Muscle of leg (tissue), 11 donors: Measurements from ENCODE around the gene KIF4B. TPM values are rescaled to one million over a fixed set of nuclear protein-coding genes. Genes with fewer than 3 reads are reported as not detected.
A peak's percentile ranks its signal among the peaks of the same experiment; 100 is the strongest.
"Not testable (repeated sequence)": the region's sequence is repeated elsewhere in the genome, so short reads cannot be mapped to it uniquely, and the experiment has no call there.

ENCODE experiments used
- DNase-seq: peaks from one replicate; pipeline ENCODE4 v3.0.0; 2013
- H3K27ac ChIP-seq: one replicate; pipeline ENCODE4 v1.5.1; 2013; ENCODE audit warnings: mild to moderate bottlenecking, low read length, control low read depth
- H3K27me3 ChIP-seq: one replicate; pipeline ENCODE4 v1.6.1; 2013; ENCODE audit warnings: low read length; ENCODE audit not compliant: control insufficient read depth, insufficient read depth
- H3K36me3 ChIP-seq: one replicate; pipeline ENCODE4 v1.6.1; 2013; ENCODE audit warnings: low read length; ENCODE audit not compliant: control insufficient read depth, insufficient read depth
- H3K4me1 ChIP-seq: one replicate; pipeline ENCODE4 v1.6.1; 2013; ENCODE audit warnings: low read length; ENCODE audit not compliant: control insufficient read depth, insufficient read depth
- H3K4me3 ChIP-seq: one replicate; pipeline ENCODE4 v1.5.1; 2013; ENCODE audit warnings: low read length, control low read depth
- H3K9me3 ChIP-seq: replicated peaks from 2 replicates; pipeline ENCODE4 v1.6.1; 2013; ENCODE audit warnings: low read depth, low read length; ENCODE audit not compliant: control insufficient read depth
- WGBS: methylation state at CpG from one replicate; pipeline ENCODE4 v1.1.5; 2013; ENCODE audit warnings: missing lambda C conversion rate; ENCODE audit not compliant: insufficient coverage; 5-methylcytosine and 5-hydroxymethylcytosine counted together
- polyA plus RNA-seq, 8 donors: library from polyadenylated mRNA; unstranded; fragments of 120-200 nt; gene quantifications; one replicate each; pipeline versions ENCODE4 v1.2.1 to v1.2.3, GENCODE V29; 2013; ENCODE audit warnings: inconsistent platforms in 1 of 8, low replicate concordance in 1 of 8; ENCODE audit not compliant: insufficient read length in 8 of 8, insufficient read depth in 1 of 8
- total RNA-seq: library from RNA; stranded (reverse); fragments of 120-200 nt; gene quantifications from one replicate; pipeline ENCODE4 v1.2.4, GENCODE V29; 2013

Gene KIF4B
- total and polyA plus RNA-seq, 9 donors = under 0.01 to 0.15 (median 0.08) TPM

DNA sequence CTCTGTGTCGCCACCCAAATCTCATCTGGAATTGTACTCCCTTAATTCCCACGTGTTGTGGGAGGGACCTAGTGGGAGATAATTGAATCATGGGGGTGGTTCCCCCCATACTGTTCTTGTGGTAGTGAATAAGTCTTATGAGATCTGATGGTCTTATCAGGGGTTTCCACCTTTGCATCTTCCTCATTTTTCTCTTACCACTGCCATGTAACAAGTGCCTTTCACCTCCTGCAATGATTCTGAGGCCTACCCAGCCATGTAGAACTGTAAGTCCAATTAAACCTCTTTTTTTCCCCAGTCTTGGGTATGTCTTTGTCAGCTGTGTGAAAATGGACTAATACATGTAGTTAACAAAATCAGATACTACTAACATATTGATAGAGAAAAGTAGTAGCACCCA is 35.3 kb upstream of the KIF4B start:
- H3K27me3 ChIP-seq, H3K4me3 ChIP-seq, DNase-seq, H3K36me3 ChIP-seq, H3K27ac ChIP-seq, H3K9me3 ChIP-seq, H3K4me1 ChIP-seq: not testable (repeated sequence)
- WGBS = no CpG with 5 or more reads among the region's 2 CpGs

DNA sequence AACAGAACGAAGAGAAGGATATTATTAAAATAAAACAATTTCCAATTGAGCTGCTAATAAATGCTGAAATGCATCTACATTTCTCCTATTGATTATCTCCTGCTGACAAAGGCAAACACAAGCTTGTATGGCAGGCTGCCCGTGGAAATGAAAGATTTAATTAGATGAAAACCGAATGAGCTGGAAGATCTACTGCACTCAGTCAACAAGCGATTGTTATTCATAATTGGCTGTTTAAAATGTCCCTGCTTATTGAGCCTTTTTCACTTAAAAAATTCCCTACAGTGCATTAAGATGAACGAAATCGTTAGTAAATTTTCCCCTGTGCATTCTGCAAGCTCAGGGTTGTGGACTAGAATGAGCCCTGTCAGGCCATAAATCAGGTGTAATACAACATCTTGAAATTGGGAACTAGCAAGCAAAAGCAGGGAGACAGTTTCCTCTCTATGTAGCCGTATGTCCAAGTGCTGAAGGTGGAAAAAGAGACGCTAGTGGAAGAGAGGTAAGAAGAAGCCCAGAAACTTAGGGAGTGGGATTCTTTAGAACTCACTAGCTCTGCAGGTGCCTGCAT is 28.5 kb upstream of the KIF4B start:
- no peak for DNase-seq
- 29% methylated on average over 2 of the region's 8 CpGs for WGBS
- H3K27me3 ChIP-seq = no peaks in the 10 kb centered on the region

DNA sequence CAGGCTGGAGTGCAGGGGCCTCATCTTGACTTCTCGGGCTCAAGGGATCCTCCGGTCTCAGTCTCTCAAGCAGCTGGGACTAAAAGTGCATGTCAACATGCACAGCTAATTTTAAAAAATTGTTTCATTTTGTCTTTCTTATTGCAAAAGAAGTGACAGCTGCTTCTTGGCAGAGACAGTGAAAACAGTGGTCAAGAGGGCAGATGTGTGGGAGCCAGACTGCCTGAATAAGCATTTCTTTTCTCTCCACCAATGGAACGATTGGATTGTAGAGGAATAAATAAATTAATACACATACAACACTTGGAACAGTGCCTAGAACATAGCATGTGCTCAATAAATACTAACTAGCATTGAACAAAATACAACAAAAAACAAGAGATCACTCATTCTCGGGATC is 27.4 kb upstream of the KIF4B start:
- Histone ChIP-seq H3K9me3 (no peaks in the 10 kb centered on the region), H3K27ac (no peak overlapping the region), H3K4me1 (no peaks in the 10 kb centered on the region), H3K27me3 (no peaks in the 10 kb centered on the region), H3K4me3 (no peak overlapping the region), H3K36me3 (no peaks in the 10 kb centered on the region)
- WGBS = no CpG with 5 or more reads among the region's 4 CpGs
- peak; percentile 15 for DNase-seq

More for the DNA sequence above, 28.5 kb upstream of the KIF4B start:
- no peak overlapping the region for H3K4me3 ChIP-seq
- H3K4me1 ChIP-seq = no peaks in the 10 kb centered on the region
- H3K36me3 ChIP-seq = no peaks in the 10 kb centered on the region
- no peak overlapping the region for H3K27ac ChIP-seq
- H3K9me3 ChIP-seq = no peaks in the 10 kb centered on the region

DNA sequence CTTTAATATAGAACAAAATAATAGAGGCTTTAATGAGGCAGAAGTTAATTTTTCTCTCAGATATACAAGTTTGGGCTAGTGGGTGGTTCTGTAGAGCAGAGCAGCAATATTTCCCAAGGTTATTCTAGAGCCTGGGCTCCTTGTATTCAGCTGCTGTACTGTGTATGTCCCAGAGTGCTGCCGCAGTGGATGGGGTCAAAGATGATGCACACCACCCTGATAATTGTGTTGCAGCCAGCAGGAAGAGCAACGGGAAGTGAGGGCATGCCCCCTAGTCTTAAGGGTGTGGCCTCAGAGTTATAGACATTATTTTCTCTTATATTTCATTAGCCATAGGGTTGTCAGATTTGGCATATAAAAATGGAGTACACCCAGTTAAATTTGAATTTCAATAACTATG is 23.9 kb upstream of the KIF4B start:
- Histone ChIP-seq H3K4me3 (no peak overlapping the region), H3K4me1 (no peaks in the 10 kb centered on the region), H3K9me3 (no peaks in the 10 kb centered on the region), H3K27ac (no peak overlapping the region), H3K36me3 (no peaks in the 10 kb centered on the region), H3K27me3 (no peaks in the 10 kb centered on the region)
- WGBS = 33% methylated on average over 2 of the region's 2 CpGs
- DNase-seq = no peak

DNA sequence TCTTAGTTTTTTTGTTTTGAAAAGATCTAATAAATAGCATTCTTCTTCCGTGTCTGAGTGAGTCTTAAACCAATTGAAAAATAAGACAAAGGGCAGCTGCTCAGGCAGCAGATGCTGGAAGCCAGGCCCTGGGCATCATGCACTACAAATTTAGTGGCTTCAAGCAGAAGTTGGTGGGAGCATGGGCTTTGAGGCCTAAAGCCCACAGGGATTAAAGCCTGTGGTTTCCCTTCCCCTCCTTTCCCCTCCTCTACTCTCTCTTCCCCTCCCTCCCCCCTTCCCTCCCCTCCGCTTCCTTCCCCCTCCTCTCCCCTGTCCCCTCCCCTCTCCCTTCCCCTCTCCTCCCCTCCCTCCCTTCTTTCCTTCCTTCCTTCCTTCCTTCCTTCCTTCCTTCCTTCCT is 20.1 kb upstream of the KIF4B start:
- Histone ChIP-seq H3K36me3 (no peaks in the 10 kb centered on the region), H3K27ac (no peak overlapping the region), H3K9me3 (no peaks in the 10 kb centered on the region), H3K4me1 (no peaks in the 10 kb centered on the region), H3K27me3 (no peaks in the 10 kb centered on the region), H3K4me3 (no peak overlapping the region)
- DNase-seq = no peak
- no CpG with 5 or more reads among the region's 2 CpGs for WGBS

DNA sequence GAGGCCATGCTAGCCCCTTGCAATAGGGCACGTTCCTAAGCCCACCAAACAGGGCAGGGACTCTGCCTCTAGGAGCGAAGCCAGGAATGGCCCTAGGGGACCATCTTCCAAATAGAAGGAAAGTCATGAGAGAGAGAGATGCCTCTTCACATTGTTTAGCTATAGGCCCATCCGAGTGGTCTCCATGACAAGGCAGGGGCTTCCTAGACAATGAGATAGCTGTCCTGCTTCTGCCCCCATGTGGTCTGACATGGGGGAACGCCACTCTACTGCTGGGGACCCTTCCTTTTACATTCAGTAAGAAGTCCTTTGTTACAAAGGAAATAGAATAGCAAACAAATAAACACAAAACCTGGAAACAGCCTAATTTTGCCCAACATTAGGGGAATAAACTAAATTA is 17.9 kb upstream of the KIF4B start:
- H3K4me3 ChIP-seq = no peak overlapping the region
- no peak overlapping the region for H3K27ac ChIP-seq
- 40% methylated on average over 1 of the region's 4 CpGs for WGBS
- no peaks in the 10 kb centered on the region for H3K36me3 ChIP-seq
- no peak for DNase-seq
- H3K27me3 ChIP-seq = no peaks in the 10 kb centered on the region
- no peaks in the 10 kb centered on the region for H3K9me3 ChIP-seq
- no peaks in the 10 kb centered on the region for H3K4me1 ChIP-seq

DNA sequence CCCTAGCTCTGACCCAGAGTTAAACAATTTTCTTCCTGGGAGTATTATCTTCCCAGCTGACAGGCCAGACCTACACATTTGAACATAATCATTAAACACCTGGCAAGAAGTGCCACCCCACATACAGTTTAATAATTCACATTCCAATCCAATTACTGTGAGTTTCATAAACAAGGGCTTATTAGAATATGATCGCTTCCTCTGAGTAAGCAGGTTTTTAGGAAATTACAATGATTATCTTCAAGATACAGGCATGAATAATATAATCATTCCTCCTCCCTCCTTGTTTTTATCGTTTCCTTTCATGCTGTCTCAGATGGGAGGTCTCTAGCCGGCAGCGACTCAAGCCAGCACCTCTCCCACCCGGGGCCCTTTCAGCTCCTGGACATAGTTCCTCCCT is 15.8 kb upstream of the KIF4B start:
- Histone ChIP-seq H3K4me3 (no peak overlapping the region), H3K27ac (no peak overlapping the region), H3K9me3 (no peaks in the 10 kb centered on the region), H3K27me3 (no peaks in the 10 kb centered on the region), H3K4me1 (no peaks in the 10 kb centered on the region), H3K36me3 (no peaks in the 10 kb centered on the region)
- no CpG with 5 or more reads among the region's 5 CpGs for WGBS
- DNase-seq = no peak

DNA sequence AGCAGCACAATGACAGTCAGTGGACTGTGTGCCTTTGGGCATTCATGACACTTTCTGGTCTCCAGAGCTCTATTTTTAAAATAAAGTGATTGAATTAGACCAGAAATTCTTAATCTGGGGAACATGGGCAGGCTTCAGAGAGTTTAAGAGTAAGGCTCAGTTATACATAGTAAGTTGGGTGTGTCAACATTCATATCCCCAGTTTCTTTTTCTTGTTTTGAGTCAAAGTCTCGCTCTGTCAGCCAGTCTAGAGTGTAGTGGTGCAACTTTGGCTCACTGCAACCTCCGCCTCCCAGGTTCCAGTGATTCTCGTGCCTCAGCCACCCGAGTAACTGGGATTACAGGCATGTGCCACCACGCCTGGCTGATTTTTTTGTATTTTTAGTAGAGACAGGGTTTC is 13.7 kb upstream of the KIF4B start:
- no peaks in the 10 kb centered on the region for H3K36me3 ChIP-seq
- no peaks in the 10 kb centered on the region for H3K27me3 ChIP-seq
- no peak overlapping the region for H3K27ac ChIP-seq
- no peaks in the 10 kb centered on the region for H3K9me3 ChIP-seq
- WGBS = 90% methylated on average over 2 of the region's 5 CpGs
- no peak overlapping the region for H3K4me3 ChIP-seq
- DNase-seq = no peak
- H3K4me1 ChIP-seq = no peaks in the 10 kb centered on the region

DNA sequence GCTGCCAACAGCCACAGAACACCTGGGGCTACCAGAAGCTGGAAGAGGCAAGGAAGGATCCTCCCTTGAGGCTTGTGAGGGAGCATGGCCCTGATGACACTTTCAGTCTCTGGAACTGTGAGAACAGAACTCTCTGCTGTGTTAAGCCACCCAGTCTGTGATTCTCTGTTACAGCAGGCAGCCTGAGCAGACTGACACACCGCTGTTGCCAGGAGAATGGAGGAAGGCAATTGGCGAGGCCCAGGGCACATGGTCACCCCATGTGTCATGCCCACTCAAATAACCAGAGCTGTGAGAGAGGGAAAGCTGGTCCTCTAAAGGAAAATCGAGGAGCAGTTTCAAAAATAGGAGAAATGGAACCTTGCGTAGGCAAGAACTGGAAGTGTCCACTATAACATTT is 12.0 kb upstream of the KIF4B start:
- Histone ChIP-seq H3K4me1 (no peaks in the 10 kb centered on the region), H3K9me3 (no peaks in the 10 kb centered on the region), H3K27me3 (no peaks in the 10 kb centered on the region), H3K36me3 (no peaks in the 10 kb centered on the region), H3K4me3 (no peak overlapping the region), H3K27ac (no peak overlapping the region)
- no peak for DNase-seq
- WGBS = 100% methylated on average over 2 of the region's 4 CpGs

DNA sequence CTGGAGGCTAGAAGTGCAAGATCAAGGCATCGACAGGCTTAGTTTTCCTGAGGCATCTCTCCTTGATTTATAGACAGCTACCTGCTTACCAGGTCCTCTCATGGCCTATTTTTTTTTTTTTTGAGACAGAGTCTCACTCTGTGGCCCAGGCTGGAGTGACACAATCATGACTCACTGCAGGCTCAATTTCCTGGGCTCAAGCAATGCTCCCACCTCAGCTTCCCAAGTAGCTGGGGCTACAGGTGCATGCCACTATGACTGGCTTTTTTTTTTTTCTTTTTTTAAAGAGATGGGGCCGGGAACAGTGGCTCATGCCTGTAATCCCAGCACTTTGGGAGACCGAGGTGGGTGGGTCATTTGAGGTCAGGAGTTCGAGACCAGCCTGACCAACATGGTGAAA is 10.8 kb upstream of the KIF4B start:
- H3K4me3 ChIP-seq, H3K27me3 ChIP-seq, H3K4me1 ChIP-seq, DNase-seq, H3K9me3 ChIP-seq, H3K27ac ChIP-seq, H3K36me3 ChIP-seq: not testable (repeated sequence)
- WGBS = 78% methylated on average over 1 of the region's 4 CpGs

DNA sequence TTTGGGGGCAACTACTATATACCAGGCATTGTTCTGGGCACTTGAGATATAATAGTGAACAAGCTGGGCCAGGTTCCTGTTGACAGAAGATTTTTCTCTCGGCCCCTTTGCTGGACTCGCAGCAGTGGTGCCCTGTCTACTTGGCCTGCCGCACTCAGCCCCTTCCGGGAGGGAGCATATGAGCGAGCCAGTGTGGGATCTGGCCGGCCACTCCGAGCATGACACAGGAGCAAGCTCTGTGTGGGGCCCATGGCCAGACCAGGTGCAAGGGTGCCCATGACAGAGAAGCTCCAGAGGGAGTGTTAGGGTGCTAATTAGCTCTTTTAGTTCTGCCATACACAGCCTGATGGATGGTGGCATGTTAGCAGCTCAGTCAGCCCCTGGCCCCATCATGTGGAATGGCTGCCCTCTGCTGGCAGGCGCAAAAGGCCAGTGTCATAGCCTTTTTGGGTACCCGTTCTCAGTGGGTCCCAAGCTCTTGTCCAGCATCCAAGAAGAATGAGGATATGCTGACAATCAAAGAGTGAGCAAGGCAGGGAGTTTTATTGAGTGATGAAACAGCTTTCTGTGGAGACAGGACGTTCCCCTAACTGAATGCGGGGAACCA is 9.3 kb upstream of the KIF4B start:
- H3K9me3 ChIP-seq = no peaks in the 10 kb centered on the region
- H3K4me1 ChIP-seq = no peaks in the 10 kb centered on the region
- no peaks in the 10 kb centered on the region for H3K36me3 ChIP-seq
- H3K27ac ChIP-seq = no peak overlapping the region
- H3K27me3 ChIP-seq = no peaks in the 10 kb centered on the region
- no peak overlapping the region for H3K4me3 ChIP-seq
- WGBS = 84% methylated on average over 11 of the region's 11 CpGs
- DNase-seq = no peak
